ENCODE results near the gene S100A1. TPM values are rescaled to one million over a fixed set of nuclear protein-coding genes. Genes with fewer than 3 reads are reported as not detected.

S100A1 gene
- total RNA-seq, 4 donors from 2014 or later = 139 to 498 (median 231) TPM

- peak overlapping the region; percentile 96 to 99 (median 96) for H3K27ac ChIP-seq
- no peaks in the 10 kb centered on the region for H3K27me3 ChIP-seq
- peak in 1 of 2 donors; percentile 57 for DNase-seq
- WGBS, 2 donors = 83 to 100% methylated on average over 1 of the region's 1 CpG
- no peaks in the 10 kb centered on the region for H3K9me3 ChIP-seq
- TF ChIP-seq CTCF (IDR thresholded peaks at IDR 0.05) (no peak), POLR2A (IDR thresholded peaks at IDR 0.05) (no peak)
- intact Hi-C loops (cut with DNase I) = no loop called here
- H3K36me3 ChIP-seq = peaks cover 0 to 1% of the 10 kb centered on the region in 2 donors
- peaks cover 48 to 59% of the 10 kb centered on the region in 2 donors for H3K4me1 ChIP-seq
- no peak overlapping the region for H3K4me3 ChIP-seq (replicated peaks in 1 of 3)
Measured at GRCh38 chr1:153629971-153630370, 1.7 kb downstream of the S100A1 start.

GRCh38 chr1:153630384-153630783 is 2.1 kb downstream of the S100A1 start:
- 82 to 86% methylated on average over 6 to 7 of the region's 7 CpGs for WGBS, 2 donors

GRCh38 chr1:153631047-153632022 is 3.1 kb downstream of the S100A1 start:
- intact Hi-C loops (cut with DNase I) = no loop called here
- no peak for DNase-seq
- Histone ChIP-seq H3K27me3 (no peaks in the 10 kb centered on the region), H3K4me3 (replicated peaks in 1 of 3) (no peak overlapping the region), H3K36me3 (peaks cover 1 to 4% of the 10 kb centered on the region in 2 donors), H3K9me3 (no peaks in the 10 kb centered on the region), H3K27ac (peak overlapping the region; percentile 96 to 99 (median 96)), H3K4me1 (peaks cover 45 to 59% of the 10 kb centered on the region in 2 donors)
- WGBS, 2 donors = 81 to 87% methylated on average over 10 of the region's 10 CpGs
- no peak for TF ChIP-seq POLR2A (IDR thresholded peaks at IDR 0.05)
- TF ChIP-seq CTCF (IDR thresholded peaks at IDR 0.05) = no peak

More at GRCh38 chr1:153630384-153630783, 2.1 kb downstream of the S100A1 start:
- no peaks in the 10 kb centered on the region for H3K36me3 ChIP-seq
- intact Hi-C loops (cut with DNase I) = no loop called here
- peaks cover 48 to 59% of the 10 kb centered on the region in 2 donors for H3K4me1 ChIP-seq
- TF ChIP-seq CTCF (IDR thresholded peaks at IDR 0.05) (no peak), POLR2A (IDR thresholded peaks at IDR 0.05) (no peak)
- no peak for DNase-seq
- no peaks in the 10 kb centered on the region for H3K9me3 ChIP-seq
- no peaks in the 10 kb centered on the region for H3K27me3 ChIP-seq
- no peak overlapping the region for H3K4me3 ChIP-seq (replicated peaks in 1 of 3)
- peak overlapping the region; percentile 96 to 99 (median 96) for H3K27ac ChIP-seq

DNA sequence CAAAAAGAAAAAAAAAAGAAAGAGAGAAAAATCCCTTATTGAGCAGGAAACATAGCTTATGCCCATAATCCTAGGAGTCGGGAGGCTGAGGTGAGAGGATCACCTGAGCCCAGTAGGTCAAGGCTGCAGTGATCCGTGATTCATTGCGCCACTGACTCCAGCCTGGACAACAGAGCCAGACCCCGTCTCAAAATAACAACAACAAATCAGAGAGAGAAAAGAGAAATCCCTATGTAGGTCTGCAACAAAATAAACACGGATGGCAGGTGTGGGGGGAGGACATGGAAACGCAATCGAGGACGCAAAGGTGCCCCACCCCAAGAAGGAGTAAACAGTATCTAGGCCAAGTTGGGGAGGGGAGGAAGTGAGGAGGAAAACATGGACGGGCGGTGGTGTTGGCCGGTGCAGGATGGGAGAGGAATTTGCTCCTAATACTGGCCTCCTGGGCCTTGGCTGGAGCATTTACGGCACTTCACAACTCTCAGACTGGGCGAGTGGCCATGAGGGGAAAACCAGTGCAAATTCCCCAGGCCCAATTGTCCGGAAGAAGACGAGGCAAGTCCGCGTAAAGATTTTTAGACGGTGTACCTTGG is 5.0 kb downstream of the S100A1 start:
- H3K36me3 ChIP-seq = peaks cover 18 to 23% of the 10 kb centered on the region in 2 donors
- WGBS, 2 donors = 27 to 36% methylated on average over 18 of the region's 18 CpGs
- H3K4me3 ChIP-seq (replicated peaks in 1 of 3) = peak overlapping the region in 1 of 3 donors; percentile 70
- no peak for DNase-seq
- intact Hi-C loops (cut with DNase I) = no loop called here
- peak overlapping the region; percentile 100 for H3K27ac ChIP-seq
- peak in 1 of 6 experiments; percentile 5 for TF ChIP-seq CTCF (IDR thresholded peaks at IDR 0.05)
- TF ChIP-seq POLR2A (IDR thresholded peaks at IDR 0.05) = no peak
- peaks cover 37 to 52% of the 10 kb centered on the region in 2 donors for H3K4me1 ChIP-seq
- no peaks in the 10 kb centered on the region for H3K9me3 ChIP-seq
- H3K27me3 ChIP-seq = no peaks in the 10 kb centered on the region

Measured in thyroid gland (tissue), 4 donors.